HG02571 (cell line): ENCODE data around the gene CACNA1B.
"Not testable (repeated sequence)": the region's sequence is repeated elsewhere in the genome, so short reads cannot be mapped to it uniquely, and the experiment has no call there.

Experiments used
- ATAC-seq: cut with Tn5 transposase; IDR thresholded peaks from one replicate; pipeline ENCODE4 v1.9.1; 2021; ENCODE audit warnings: mild to moderate bottlenecking, moderate library complexity; ENCODE audit not compliant: unreplicated experiment

CACNA1B gene

DNA sequence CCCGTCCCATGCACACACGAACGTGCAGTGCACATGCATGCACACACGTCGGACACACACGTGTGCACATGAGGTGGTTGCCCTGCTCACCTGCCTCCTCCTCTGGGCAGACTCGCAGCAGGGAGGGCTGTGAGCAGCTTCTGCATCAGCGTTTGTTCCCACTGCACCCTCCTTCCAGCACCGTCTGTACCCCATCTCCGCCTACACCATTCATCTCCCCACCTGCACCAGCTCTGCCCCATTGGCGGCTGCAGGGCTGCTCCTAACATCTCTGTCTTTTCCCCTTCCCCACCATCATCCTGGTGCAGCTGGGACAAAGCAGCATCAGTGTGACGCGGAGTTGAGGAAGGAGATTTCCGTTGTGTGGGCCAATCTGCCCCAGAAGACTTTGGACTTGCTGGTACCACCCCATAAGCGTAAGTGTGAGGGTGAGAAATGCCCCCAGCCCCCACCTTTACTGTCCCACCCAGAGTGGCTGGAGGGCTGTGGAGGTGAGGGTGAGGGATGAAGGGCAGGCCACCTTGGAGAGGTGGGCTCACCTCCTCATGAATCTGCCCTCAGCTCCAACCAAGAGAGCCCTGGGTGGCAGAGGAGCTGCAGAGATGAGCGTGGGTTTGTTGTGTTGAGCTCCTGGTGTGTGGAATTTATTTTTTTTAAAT lies 234.6 kb downstream of the CACNA1B start:
- ATAC-seq: no peak

DNA sequence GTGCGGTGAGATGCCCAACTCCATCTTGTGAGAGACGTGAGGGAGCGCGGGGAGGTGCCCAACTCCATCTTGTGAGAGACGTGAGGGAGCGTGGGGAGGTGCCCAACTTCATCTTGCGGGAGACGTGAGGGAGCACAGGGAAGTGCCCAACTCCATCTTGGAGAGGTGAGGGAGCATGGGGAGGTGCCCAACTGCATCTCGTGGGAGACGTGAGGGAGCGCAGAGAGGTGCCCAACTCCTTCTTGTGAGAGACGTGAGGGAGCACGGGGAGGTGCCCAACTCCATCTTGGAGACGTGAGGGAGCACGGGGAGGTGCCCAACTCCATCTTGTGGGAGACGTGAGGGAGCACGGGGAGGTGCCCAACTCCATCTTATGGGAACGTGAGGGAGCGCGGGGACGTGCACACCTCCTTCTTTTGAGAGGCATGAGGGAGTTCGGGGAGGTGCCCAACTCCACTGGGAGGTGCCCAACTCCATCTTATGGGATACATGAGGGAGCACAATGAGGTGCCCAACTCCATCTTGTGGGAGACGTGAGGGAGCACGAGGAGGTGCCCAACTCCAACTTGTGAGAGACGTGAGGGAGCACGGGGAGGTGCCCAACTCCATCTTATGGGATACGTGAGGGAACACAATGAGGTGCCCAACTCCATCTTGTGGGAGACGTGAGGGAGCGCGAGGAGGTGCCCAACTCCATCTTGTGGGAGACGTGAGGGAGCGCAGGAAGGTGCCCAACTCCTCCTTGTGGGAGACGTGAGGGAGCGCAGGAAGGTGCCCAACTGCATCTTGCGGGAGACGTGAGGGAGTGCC lies 235.4 kb downstream of the CACNA1B start:
- ATAC-seq: no peak

DNA sequence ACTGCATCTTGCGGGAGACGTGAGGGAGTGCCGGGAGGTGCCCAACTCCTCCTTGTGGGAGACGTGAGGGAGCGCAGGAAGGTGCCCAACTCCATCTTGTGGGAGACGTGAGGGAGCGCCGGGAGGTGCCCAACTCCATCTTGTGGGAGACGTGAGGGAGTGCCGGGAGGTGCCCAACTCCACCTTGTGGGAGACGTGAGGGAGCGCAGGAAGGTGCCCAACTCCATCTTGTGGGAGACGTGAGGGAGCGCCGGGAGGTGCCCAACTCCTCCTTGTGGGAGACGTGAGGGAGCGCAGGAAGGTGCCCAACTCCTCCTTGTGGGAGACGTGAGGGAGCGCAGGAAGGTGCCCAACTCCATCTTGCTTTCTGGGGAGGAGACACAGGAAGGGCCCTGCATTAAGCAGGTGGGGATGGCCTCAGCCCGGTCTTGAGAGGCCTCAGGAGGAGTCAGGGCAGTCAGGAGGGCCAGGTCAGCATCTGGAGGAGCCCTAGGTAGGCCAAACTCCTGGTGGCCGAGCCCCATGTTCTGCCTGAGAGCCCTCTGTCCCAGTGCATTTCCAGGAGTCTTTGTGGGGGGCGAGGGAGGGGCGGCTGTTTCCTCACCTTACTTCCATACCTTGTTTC lies 236.2 kb downstream of the CACNA1B start:
- not testable (repeated sequence) for ATAC-seq

DNA sequence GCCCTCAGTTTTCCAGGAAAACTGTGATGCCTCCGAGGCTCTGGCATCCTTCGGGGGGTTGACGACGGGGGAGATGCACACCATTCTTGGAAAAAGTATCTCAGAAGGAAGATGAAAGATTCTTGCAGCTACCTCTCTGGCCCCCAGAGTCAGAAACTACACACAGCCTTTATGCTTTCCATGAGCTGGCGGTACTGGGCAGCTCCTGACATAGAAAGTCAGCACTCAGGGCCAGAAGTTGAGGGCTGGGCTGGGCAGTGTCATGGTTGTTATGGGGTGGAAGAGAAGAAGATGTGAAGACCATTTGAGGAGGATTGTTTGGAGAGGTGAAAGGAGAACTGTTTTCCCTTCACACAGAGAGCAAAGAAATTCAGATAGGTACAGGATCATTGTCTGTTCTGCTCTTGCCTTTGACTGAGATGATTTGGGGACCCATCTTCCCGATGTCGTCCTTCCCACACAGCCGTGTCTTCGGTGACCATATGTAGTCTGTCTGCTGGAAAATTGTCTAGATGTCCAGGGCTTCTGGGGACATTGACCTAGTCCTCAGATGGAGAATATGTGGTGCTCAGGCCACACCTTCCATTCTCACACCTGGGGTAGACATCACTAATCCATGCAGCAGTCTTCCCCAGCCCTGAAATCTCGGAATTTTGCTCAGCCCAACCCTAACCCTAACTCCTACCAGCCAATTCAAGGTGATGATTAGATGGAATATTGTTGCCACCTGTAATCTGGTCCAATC lies 237.1 kb downstream of the CACNA1B start:
- no peak for ATAC-seq

DNA sequence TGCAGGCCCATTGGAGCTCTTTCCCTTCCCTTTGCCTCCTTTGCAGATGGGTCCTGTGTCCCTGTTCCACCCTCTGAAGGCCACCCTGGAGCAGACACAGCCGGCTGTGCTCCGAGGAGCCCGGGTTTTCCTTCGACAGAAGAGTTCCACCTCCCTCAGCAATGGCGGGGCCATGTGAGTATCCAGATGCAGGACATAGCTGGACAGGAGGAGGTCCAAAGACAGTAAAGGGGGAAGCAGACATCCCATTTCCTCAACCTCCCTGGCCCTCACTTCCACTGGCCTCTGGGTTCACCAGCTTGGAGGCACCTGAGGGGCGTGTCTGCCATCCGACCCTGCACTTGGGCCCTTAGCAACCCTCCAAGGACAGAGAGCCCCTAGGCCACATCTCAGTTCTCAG lies 237.9 kb downstream of the CACNA1B start:
- no peak for ATAC-seq

DNA sequence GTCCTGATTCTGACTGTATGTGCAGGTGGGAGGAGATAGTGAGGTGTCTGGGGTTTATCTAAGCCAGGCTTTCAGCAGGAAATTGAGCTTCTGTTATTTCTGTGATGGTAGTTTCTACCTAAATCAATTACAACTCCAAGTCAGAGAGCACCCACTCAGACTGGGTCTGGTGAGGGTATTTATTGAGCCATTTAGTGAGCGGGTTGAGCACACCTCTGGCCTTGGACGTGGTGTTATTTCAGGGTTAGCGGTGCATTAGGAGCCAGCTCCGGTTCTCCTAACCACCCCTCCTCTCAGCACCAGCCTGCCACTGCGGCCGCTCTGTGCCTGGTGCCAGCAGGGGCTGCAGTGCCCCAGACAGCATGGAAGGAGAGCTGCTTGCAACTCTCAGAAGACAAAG lies 238.9 kb downstream of the CACNA1B start:
- ATAC-seq: no peak

DNA sequence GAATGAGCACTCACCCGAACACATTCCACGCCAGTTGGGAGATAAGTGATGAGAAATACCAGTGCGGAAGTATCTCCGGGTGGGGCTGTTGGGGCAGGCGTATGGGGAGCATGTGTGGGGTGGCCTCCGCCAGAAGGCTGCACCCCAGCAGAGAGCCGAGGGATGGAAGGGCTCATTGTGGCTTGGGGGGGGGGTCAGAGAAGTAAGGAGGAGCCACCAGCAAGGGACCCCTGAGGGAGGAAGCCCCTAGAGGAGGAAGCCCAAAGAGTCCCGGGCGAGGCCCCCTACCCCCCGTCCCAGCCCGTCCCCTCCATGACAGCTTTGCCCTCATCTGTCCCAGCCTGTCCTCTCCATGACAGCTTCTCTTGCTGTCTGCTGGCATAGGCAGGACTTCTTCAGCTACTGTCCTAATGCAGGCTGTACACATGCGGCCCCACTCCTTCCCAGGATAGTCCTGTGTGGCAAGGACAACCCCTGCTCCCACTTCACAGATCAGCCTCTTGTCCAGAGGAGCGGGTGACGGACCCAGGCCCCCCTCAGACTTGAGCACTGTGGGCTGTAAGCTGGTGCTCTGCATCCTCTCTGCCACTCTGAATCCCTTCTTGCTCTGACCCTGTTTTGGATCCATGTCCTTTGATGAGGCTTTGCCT lies 239.6 kb downstream of the CACNA1B start:
- ATAC-seq: no peak

DNA sequence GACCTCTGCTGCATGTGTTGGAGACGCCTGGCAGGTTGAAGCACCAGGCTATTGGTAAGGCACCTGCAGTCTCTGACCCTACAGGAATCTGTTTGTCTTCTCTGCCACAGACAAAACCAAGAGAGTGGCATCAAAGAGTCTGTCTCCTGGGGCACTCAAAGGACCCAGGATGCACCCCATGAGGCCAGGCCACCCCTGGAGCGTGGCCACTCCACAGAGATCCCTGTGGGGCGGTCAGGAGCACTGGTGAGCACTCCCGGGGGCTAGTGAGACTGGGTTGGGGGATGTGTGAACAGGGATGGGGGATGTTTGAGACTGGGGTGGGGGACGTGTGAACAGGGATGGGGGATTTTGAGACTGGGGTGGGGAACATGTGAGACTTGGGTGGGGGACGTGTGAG lies 240.3 kb downstream of the CACNA1B start:
- no peak for ATAC-seq

DNA sequence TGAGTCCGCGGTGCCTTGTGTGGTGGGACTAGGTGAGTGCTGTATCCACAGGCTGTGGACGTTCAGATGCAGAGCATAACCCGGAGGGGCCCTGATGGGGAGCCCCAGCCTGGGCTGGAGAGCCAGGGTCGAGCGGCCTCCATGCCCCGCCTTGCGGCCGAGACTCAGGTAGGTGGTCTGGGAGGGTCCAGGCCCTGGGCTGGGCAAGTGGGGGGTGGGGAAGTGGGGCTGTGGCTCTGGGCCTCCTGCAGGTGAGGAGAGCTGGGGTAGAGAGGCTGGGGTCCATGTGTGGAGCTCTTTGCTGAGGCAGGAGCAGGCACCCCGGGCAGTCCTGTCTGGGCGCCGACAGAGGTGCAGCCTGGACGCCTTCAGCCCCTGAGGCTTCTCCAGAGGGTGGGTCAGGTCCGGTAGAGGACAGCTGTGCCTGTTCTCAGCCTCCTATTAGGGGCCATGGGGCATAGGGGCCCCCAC lies 241.1 kb downstream of the CACNA1B start:
- ATAC-seq: no peak

DNA sequence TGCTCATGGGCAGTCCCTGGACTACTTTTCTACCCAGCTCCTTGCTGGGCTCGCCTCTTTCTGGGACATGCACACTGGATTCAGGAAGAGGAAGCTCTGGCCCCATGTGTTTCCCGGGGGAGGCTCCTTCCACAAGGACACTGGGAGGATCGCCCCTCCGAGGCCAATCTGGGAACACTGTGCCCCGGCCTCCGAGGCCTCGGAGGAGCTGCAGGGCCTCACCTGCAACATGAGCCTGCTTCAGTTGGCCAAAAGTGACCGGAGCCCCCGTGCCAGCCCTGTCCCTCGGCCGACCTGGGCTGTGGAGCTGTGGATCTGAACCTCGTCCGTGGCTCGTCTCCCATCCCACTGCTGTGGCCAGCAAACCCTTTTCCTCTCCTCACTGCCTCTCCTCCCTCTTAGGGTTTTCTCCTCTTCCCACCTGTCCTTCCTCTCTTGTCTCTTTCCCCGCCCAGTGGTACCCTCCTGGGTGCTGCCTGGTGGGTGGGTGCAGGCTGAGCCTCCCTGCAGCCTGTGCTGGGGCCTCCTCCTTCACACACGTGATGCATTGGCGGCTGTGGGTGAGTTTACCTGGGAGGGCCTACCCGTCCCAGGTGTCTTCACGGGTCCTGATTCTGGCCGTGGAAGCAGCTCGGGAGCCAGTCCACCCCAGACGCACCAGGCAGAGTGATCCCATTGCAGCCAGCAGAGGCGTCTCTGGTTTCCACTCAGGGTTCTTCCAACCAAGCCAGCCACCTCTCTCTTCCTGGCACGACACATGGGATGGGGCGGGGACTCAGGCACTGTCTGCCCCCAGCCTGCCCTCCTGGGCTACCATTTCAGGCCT lies 241.8 kb downstream of the CACNA1B start:
- ATAC-seq: no peak

DNA sequence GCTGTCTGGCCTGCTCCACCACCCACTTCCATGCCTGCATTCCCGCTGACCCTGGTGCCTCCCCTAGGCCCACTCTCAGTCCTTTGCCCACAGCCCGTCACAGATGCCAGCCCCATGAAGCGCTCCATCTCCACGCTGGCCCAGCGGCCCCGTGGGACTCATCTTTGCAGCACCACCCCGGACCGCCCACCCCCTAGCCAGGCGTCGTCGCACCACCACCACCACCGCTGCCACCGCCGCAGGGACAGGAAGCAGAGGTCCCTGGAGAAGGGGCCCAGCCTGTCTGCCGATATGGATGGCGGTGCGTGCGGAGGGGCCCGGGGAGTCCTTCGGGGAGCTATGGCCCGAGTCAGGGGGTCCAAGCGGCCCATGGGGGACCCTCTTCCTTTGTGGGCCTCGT lies 242.5 kb downstream of the CACNA1B start:
- no peak for ATAC-seq

DNA sequence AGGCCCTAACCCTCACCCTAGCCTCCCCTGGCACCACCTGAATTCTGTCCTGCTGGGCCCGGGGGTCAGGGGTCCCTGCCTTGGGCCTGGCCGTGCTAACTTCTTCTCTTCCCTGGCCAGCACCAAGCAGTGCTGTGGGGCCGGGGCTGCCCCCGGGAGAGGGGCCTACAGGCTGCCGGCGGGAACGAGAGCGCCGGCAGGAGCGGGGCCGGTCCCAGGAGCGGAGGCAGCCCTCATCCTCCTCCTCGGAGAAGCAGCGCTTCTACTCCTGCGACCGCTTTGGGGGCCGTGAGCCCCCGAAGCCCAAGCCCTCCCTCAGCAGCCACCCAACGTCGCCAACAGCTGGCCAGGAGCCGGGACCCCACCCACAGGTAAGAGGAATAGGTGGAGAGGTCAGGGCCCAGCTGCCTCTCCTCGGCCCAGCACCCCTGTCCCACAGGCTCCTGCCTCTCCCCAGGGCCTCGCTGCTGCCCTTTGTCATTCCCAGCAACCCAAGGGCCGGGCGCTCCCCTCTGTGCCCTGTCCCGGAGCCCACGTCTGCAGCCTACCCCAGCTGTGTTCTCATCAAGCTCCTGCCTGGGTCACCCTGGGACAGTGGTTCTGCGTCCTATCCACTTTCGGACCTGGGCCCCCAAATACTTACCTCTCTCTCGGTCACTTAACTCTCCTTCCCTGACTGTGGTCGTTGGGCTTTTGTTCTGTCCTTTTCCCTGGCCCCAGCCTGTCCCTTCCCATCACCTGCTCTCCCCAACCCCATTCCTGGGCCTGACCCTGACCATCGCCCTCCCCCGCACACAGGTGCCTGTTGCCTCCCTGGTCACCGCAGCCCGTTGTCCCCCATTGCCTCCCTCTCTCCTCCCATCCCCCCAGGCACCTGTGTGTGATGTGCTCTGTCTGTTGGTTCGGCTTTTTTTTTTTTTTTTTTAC lies 243.2 kb downstream of the CACNA1B start:
- no peak for ATAC-seq

DNA sequence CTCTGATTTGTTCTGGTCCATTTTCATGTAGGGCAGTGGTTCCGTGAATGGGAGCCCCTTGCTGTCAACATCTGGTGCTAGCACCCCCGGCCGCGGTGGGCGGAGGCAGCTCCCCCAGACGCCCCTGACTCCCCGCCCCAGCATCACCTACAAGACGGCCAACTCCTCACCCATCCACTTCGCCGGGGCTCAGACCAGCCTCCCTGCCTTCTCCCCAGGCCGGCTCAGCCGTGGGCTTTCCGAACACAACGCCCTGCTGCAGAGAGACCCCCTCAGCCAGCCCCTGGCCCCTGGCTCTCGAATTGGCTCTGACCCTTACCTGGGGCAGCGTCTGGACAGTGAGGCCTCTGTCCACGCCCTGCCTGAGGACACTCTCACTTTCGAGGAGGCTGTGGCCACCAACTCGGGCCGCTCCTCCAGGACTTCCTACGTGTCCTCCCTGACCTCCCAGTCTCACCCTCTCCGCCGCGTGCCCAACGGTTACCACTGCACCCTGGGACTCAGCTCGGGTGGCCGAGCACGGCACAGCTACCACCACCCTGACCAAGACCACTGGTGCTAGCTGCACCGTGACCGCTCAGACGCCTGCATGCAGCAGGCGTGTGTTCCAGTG lies 244.0 kb downstream of the CACNA1B start:
- no peak for ATAC-seq

DNA sequence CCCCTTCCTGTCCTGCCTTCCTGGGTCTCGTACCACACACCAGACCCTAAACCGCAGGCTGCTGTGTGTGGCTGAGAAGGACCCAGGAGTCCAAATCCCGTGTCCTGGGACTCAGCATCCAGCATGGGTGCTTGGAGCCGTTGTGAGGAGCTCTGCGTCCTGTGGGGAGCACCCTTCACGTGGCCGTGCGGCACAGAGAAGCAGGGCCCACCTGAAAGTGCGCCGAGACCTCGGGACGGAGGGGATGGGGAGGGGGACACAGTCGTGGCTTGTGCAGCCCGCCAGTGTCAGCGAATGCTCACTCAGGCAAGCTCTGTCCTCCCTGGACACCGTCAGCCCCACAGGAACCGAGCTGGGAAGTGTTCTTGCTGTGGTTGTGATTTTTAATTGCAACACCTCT lies 244.6 kb downstream of the CACNA1B start:
- no peak for ATAC-seq

DNA sequence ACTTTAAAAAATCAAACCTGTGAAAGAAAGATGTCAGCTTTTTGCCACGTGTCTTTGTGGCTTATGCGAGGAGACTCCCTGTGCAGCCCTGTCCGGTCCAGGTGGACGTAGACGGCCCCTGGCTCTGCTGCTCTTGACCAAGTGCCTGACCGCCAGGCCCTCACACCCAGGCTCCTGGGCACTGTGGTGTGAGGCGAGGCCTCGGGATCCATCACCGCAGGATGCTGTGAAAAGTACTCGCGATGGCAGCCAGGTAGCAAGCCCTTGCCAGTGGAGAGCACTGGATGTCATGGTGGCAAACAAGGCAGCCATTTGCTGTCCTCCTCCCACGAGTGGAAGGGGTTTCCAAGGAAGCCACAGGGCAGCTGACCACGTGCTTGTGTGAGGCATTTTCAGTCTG lies 245.1 kb downstream of the CACNA1B start:
- no peak for ATAC-seq

DNA sequence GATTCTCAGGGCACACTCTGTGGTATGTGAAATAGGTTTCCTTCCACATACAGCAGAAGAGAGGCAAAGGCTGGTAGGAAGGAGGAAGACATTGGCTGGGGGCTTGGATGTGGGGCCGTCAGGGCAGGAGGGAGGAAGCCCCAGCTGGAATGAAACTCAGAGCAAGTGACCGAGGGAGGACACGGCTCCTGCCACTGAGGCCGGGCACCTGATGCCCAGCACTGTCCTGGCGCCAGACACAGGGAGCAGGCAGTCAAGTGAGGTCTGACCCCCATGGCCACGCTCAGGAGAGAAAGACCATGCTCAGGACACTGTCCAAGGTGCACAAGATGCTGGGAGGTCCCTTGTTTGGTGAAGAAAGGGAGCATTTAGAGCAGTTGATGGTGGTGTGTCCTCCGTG lies 245.5 kb downstream of the CACNA1B start:
- ATAC-seq: no peak

DNA sequence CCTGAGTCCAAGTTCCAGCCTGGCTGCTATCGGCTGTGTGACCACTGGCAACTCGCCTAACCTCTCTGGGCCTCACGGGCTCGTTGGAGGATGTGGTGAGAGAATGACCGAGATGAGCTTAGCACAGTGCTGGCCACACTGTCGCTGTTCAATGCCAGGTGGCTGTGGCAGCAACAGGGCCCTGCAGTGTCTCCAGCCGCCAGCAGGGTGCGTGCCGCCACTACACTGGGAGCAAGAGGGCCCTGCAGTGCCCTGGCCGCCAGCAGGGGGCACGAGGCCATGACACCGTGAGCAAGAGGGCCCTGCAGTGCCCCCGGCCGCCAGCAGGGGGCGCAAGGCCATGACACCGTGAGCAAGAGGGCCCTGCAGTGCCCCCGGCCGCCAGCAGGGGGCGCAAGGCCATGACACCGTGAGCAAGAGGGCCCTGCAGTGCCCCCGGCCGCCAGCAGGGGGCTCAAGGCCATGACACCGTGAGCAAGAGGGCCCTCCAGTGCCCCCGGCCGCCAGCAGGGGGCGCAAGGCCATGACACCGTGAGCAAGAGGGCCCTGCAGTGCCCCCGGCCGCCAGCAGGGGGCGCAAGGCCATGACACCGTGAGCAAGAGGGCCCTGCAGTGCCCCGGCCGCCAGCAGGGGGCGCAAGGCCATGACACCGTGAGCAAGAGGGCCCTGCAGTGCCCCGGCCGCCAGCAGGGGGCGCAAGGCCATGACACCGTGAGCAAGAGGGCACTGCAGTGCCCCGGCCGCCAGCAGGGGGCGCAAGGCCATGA lies 248.7 kb downstream of the CACNA1B start:
- ATAC-seq: peak; percentile 59
